HG03575 (cell line): ENCODE measurements around the gene DDIT4.
"Not testable (repeated sequence)": the region's sequence is repeated elsewhere in the genome, so short reads cannot be mapped to it uniquely, and the experiment has no call there.

Source experiments
- ATAC-seq: cut with Tn5 transposase; IDR thresholded peaks from one replicate; pipeline ENCODE4 v1.9.1; 2021; ENCODE audit not compliant: unreplicated experiment, insufficient number of reproducible peaks, low FRiP score; ENCODE audit errors: extremely low read depth

DDIT4 gene

DNA sequence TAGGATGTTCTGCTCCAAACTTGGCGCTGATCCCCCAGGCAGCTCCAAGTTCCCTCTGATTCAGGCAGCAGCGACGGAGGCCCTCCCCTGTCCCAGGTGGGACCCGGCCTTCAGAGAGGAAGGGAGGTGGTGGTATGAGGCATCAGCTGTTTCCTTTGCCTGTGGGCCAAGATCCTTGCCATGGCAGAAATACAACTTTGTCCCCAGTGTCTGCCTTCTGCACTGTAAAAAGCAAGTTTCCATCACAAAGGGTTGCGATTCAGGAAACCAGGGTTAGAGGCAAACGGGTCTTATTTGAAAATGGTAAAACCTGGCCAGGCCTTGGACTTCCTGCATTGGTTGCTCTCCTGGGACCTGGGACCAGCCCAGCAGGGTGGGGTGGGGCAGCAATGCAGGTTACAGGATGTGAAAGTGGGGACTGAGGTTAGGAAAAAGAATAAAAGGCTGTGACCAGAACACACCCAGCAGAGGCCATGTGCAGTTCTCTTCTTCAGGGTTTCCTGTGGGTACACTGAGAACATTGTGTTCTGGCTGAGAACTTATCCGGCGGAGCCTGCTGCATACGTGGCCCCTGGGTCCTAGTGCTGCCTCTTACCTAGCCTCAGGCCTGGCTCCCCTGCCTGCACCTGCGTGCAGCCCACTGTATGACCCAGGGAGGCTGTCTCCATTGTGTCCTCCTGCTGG, 25.1 kb upstream of the DDIT4 start:
- ATAC-seq, result peak; percentile 80

DNA sequence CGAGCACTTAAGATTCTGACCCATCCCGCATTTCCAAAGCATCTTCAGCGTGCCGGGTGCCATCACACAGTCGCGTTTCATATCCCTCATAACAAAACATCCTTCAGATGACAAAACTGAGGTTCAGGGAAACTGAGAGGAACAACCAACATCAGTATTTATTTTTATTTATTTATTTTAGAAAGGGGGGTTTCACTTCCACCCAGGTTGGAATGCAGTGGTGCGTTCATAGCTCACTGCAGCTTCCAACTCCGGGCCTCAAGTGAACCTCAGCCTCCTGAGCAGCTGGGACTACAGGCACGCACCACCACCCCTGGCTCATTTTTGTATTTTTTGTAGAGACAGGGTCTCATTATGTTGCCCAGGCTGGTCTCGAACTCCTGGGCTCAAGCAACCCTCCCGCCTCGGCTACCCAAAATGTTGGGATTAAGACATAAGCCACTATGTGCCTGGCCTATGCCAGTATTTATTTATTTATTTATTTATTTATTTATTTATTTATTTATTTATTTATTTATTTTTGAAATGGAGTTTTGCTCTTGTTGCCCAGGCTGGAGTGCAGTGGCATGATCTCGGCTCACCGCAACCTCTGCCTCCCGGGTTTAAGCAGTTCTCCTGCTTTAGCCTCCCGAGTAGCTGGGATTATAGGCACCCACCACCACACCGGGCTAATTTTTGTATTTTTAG, 24.4 kb upstream of the DDIT4 start:
- ATAC-seq, result not testable (repeated sequence)

DNA sequence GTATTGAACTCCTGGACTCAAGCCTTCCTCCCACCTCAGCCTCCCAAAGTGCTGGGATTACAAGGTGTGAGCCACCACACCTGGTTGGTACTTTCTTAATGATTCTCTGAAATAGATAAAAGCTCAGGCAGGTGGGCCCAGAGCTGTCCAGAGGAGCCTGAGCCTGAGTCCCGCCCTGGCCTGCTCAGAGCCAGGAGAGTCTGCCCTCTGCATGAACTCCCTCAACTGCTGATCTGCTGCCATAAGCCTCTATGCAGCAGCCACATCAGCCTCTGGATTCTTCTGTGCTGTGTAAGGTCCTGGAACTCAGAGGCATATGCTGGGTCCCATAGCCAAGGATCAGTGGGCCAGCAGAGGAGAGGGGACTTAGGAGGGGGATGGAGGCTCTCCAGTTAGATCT, 23.1 kb upstream of the DDIT4 start:
- no peak for ATAC-seq

DNA sequence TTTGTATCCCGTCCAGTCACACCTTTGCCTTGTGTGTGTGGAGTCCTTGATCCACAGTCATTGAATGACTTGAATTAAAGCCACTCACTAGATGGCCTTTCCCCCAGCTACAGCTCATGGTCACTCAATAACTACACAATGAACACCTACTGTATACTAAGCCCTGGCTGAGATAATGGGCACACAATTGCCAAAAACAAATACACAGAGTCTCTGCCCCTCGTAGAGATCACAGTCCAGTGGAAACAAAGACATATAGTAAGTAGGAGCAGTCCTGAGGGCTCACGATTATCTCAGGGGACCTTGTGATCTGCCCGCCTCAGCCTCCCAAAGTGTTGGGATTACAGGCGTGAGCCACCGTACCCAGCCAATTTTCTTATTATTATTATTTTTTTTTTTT, 22.1 kb upstream of the DDIT4 start:
- ATAC-seq, result no peak

DNA sequence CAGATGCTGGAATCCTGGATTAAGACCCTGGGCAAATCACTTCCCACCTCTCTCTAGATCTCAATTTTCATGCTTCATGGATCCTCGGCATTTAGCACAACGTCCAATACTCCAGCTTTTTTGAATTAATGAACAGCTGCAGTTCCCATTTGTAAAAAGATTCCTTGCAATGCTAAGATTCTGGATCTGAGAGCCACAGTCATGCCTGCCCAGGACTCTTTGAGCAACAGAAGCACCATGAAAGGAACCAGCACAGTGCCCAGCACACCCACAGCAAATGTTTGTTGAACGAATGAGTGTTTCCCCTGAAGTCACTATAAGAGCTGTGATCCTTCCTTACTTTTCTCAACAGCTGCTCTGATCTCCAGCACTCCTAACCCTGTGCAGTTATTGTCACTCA, 20.8 kb upstream of the DDIT4 start:
- no peak for ATAC-seq

DNA sequence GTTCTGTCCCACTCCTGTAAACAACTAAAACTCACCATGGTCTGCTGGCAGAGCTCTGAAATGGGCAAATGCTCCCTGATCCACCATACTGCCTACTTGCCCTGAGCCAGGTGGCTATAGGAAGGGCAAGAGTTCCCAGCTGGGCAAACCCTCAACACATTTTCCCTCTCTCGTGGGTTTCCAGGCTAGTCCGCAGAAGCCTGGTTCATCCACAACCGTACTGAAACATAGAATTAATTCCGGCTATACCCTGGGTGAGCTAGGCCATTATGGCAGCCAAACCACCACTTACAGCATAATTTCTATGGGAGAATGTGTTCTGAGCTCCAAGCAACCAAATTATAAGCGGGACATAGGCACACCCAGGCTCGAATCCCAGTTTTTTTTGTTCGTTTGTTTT, 20.1 kb upstream of the DDIT4 start:
- no peak for ATAC-seq

DNA sequence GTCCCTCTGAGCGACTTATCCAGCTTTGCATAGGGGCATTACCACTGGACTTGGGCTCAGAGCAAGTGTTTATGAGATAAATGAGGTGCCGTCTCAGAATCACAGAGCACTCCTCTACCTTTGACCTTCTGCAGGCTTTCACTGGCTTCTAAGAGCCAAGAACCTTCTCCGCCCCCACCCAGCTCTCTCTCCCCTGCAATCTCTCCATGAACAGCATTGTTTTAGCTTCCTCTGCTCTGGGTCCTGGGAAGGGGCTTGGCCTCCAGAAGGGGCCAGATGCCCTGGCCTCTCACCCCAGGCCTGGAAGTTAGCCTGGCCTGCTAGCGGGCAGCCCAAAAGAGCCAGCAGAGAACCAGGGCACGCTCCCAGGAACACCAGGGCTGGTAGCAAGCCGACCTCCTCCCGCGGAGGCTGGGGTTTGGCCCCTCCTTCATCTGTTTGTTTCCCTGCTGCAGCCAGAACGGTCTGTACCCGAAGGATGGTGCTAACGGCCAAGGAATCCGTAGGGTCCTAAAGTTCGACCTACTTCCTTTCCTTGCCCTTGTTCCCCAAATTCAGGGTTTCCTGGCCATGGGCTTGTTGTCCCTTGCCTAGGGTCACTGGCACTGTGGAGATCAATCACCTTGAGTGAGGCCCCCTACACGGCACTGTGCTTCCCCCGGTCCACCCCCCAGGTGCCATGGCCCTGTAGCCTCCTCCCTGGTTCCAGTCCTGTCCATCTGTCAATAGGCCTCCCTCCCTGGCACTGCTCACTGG, 18.7 kb upstream of the DDIT4 start:
- ATAC-seq, result no peak

DNA sequence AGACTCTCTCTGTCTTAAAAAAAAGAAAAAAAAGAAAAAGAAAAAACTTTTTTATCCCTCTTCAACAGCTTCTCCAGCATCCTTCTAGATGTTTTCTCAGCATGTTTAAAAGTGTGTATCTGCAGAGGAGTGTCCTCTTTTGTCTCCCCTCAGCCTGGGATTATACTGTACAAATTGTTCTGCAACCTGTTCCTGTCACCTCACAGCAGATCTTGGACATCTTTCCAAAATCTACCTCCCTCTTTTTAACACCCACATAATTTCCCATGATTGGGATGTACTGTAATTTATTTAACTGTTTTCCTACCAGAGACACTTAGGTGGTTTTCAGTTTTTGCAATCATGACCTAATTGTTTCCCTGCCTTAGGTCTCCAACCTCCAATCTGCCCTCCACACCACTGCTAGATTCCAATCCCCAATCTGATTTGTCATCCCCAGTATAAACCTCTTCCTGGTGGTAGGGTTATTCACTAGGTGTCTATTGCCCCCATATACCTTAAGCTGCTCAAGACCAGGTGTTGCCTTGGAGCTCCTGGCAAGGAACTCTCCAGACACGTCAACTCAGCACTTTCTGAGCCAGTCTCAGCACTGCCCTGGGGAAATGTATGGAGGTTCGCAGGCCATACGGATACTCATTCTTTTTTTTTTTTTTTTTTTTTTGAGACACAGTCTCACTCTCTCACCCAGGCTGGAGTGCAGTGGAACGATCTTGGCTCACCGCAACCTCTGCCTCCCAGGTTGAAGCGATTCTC, 17.6 kb upstream of the DDIT4 start:
- no peak for ATAC-seq

DNA sequence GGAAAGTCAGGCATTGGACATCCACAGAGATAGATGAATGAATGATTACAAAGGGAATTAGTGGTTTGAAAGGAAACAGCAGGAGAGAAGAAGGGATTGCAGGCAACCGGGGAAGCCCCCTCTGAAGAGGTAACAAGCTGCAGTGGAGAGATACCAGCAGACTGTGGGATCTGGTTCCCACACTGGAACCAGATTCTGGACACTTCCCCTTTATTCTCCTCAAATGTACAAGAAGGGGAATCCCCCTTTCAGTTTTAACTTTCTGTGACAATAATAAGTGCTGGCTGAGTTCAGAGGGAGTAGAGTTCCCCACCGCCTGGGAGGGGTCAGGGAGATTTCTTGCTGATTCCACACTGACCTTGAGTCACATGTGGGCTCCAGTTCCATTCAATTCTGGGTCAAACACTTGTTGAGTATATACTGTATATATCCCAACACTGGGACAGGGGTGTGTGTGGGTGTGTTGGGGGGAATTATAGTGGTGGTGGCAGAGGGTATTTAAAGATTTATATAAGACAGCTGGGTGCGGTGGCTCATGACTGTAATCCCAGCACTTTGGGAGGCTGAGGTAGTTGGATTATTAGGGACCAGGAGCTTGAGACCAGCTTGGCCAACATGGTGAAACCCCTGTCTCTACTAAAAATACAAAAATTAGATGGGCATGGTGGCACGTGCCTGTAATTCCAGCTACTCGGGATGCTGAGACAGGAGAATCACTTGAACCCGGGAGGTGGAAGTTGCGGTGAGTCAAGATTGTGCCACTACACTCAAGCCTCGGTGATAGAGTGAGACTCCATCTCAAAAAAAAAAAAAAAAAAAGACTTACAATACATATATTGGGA, 16.5 kb upstream of the DDIT4 start:
- ATAC-seq, result no peak

DNA sequence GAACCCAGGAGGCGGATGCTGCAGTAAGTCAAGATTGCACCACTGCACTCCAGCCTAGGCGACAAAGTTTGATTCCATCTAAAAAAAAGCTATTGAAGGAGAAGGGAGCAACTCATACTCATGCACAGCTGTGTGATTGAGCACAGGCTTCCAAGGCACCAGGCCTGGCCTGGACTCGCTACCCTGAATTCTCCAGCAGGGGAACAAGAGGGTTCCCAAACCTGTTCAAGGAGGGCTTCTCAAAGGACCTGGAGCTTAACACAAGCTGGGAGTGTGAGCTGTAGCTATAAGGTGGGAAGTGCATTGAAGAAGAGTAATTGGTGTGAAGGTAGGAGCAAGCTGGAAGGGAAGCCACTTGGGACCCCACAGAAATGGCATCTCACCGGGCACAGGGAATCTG, 15.1 kb upstream of the DDIT4 start:
- no peak for ATAC-seq

DNA sequence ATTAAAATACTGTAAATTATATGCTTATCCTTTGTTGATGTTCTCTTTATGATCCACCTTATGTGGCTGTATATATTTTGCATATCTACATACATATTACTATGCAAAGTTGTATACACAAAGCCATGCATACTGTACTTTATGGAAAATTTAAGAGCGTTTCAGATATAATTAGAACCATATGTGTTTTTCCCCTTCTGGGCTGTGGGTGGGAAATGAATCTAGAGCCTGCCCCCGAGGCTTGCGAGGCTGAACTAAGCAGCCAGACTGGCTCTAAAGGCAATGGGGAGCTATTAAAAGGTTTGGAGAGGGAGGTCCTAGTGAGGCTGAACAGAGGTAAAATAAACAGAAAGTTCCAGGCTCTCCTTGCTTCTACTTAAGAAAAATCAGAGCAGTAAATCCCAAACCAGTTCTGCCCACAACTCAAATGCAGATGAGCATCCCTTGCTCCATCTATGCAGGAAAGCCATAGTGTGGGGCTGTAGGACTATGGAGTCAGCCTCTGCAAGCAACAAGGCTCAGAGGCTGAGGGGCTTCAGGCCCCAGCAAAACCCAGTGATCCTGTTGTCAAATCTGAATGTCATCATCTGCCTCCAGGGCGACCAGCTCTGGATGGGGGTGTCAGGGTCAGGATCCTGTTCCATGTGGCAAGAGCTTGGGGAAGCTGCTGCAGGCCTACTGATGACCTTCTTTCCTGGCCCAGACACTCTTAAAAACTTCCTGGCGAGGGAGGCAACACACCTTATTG, 14.1 kb upstream of the DDIT4 start:
- ATAC-seq, result no peak

DNA sequence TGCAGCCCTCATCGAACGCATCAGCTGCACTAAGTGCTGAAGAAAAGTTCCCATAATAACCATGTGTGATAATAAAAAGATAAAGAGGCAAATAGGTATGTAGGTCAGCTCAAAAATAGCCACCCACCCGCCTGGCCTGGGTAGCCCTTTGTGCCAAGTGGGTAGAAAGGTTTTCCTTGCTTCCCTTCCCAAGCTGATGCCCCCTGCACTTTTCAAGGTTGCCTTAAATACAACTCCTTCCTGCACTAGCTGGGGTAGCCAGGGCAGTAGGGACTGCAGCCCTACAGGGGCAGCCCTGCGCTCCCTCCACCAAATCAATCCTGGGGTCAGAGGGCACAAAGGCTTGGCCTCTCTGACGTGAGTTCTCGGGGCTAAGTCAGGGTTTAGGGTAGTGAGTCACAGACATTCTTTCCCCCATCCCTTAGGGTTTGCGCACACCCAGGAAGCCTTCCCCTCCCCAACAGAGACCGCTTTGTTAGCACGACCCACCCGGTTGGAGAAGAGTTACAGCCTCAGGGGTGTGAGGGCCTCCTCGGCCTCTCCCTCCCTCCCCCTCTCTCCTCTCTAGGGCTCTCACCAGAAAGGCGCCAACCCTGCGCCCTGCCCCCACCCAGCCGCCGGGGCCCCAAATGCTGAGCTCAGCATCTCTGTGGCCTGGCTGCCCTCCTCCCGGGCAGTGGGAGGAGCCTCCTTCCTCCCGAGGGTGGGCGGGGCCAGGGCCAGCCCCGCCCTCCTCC, 13.3 kb upstream of the DDIT4 start:
- peak; percentile 20 for ATAC-seq

DNA sequence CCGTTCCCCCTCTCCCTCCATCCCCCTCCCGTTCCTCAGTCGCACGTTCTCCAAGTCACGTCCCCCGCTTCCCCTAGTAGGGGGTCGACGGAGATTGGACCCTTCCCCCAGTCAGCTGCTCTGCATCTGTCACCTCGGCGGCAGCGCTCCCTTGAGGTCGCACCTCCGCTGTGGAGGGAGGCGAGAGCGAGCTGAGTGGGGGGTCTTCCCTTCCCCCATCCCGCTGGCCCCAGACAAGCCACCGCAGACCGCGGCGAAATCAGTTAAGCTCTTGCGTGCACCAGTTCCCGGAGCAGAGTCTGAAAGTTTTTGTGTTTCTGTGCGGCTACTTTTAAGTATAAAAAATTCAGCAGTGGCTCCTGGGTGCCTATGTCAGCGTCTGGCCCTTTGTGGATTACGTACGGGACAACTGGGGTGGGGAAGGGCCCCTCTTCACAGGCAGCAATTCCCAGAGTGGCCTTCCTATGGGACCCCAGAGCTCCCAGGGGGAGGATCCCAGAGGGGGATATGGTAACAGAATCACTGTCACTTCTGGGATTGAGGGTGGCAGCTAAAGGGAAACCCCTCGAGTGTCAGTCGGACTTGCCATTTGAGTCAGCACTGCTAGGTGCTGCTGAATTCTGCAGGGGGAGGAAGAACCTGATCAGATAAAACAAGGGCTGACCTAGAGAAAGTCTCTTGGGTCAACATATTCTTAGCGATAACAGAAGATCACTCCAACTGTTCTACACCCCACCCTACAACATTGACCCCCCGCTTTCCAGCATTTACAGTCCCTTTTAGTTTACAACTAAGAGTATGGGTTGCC, 12.5 kb upstream of the DDIT4 start:
- ATAC-seq, result peak; percentile 31

DNA sequence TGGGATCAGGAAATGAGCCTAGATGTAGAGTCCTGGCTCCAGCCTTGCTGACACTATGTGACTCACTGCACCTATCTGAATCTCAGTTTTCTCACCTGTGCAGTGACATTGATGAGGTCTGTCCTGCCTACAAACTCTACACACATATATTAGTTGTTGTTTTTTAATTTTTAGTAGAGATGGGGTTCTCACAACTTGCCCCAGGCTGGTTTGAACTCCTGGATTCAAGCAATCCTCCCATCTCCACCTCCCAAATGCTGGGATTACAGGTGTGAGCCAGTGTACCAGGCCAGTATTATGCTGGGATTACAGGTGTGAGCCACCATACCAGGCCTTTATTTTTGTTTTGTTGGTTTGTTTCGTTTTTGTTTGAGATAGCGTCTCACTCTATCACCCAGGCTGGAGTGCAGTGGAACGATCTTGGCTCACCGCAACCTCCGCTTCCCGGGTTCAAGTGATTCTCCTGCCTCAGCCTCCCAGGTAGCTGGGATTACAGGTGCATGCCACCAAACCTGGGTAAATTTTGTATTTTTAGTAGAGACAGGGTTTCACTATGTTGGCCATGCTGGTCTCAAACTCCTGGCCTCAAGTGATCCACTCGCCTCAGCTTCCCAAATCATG, 11.8 kb upstream of the DDIT4 start:
- no peak for ATAC-seq

DNA sequence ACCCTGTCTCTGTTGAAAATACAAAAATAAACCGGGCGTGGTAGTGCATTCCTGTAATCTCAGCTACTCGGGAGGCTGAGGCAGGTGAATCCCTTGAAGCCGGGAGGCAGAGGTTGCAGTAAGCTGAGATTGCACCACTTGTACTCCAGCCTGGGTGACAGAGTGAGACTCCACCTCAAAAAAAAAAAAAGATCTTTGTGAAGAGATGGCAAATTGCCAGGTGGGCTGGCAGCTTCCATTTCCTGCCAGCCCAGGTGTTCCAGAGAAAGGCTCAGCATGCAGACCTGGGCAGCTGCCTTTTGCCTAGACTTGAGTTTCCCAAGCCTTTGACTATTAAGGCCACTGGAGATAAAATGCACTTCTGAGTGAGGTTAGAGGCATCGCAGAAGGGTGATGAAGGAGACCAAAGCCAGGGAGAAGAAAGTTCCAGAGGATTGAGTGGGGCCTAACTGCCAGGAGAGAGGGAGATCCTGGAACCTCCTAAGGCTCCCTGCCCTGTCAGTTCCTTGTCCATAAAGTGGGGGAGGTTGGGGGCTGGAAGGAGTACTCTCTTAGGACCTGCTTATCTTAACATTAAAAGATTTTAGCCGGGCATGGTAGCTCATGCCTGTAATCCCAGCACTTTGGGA, 10.0 kb upstream of the DDIT4 start:
- ATAC-seq, result no peak

DNA sequence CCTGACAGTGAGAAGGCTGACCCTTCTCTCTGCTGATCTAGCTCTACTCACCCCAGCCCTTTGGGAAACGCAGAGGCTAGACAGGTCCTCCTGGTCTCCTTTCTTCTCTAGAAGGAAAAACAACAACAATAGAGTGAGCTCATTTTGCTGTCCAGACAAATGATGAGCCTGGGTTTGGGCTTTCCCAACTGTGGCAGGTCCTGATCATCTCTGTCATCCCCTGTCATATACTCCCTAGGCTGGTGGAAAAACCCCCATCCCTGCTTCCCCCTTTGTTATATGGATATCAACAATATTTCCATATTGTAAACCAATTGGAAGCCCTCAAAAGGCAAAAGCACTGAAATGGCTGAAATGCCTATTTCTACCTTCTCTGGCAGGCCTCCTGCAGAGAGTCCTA, 9.2 kb upstream of the DDIT4 start:
- no peak for ATAC-seq
